ENCODE data around the gene LAPTM5.

Gene LAPTM5

DNA sequence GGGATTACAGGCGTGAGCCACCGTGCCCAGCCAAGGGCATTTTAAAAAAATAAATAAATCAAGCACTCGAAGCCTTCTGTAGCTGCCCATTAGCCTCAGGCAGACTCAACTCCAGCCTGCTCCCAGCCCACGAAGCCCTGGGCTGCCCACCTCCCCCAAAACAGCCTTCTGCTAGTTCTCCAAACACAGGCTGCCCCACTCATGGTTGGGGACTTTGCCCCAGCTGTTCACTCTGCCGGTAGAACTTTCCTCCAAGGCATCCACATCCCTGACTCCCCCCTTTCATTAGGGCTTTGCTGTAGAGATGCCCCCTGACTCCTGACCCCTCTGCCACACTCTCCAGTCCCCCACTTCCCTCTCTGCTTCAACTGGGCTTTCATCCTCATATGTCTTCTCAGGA is 29.7 kb upstream of the LAPTM5 start:
- no peak for DNase-seq (ENCODE audit: low read depth in 2 of 2)

- DNase-seq (ENCODE audit: low read depth in 2 of 2), result no peak
These were observed 28.9 kb upstream of the LAPTM5 start for GRCh38 chr1:30786264-30786991.

DNA sequence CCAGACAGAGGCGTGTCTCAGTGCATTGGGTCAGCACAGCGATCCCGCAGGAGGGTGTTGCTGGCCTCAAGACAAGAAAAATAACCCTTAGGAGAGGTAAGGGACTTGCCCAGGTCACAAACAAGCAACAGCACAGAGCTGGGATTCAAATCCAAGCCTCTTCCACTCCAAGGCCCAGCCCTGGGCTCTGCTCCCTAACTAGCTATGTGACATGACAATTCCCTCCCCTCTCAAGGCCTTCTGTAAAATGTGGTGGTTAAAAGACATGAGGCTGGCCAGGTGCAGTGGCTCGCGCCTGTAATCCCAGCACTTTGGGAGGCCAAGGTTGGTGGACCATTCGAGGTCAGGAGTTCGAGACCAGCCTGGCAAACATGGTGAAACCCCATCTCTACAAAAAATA is 28.1 kb upstream of the LAPTM5 start:
- DNase-seq (ENCODE audit: low read depth in 2 of 2), result no peak

GRCh38 chr1:30785181-30785580 is 27.6 kb upstream of the LAPTM5 start:
- no peak for DNase-seq (ENCODE audit: low read depth in 2 of 2)

- no peak for DNase-seq (ENCODE audit: low read depth in 2 of 2)
These were observed 25.8 kb upstream of the LAPTM5 start for GRCh38 chr1:30783256-30783915.

- DNase-seq (ENCODE audit: low read depth in 2 of 2), result peak; percentile 62 to 73
These were observed 25.0 kb upstream of the LAPTM5 start for GRCh38 chr1:30782361-30783255.

- DNase-seq (ENCODE audit: low read depth in 2 of 2), result no peak
These were observed 24.3 kb upstream of the LAPTM5 start for GRCh38 chr1:30781906-30782305.

GRCh38 chr1:30780409-30780808 is 22.8 kb upstream of the LAPTM5 start:
- DNase-seq (ENCODE audit: low read depth in 2 of 2), result no peak

- peak; percentile 84 to 94 for DNase-seq (ENCODE audit: low read depth in 2 of 2)
These were observed 21.9 kb upstream of the LAPTM5 start for GRCh38 chr1:30779294-30780071.

GRCh38 chr1:30778979-30779293 is 21.4 kb upstream of the LAPTM5 start:
- no peak for DNase-seq (ENCODE audit: low read depth in 2 of 2)

DNA sequence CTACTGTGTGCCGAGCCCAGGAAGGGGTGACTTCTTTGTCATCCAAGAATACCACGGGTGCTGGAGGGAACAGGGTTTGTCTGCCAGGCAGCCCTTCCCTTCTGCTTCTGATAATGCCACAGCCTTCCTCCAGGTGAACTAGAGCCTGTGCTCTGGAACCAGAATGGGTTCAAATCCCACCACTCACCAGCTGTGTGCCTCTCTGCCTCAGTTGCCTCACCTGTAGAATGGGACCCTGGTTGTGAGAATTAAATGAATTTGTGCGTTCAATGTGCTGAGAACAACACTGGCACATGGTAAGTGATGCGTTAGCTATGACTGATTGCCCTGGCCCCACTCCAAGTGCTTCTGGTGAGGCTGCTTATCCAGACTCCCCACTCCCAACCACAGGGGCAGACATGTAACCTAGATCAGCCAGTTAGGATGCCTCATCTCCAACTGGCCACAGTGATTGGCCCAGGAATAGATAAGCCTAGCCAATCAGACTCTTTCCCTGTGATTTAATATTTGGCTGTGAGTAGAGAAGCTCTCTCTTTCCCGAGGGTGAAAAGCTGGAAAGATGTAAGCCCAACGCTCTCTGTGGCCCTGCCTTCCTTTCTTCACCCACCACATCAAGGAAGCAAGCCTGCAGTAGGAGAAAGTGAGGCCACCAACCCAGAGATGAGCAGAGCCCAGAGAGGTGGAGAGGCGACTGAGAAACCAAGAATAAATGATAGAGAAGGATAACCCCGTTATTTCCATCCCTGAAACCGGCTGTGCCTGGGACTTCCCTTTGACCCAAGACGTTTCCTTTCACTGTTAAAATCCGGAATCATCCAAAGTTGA is 20.8 kb upstream of the LAPTM5 start:
- DNase-seq (ENCODE audit: low read depth in 2 of 2), result peak in 1 of 2 donors; percentile 44

GRCh38 chr1:30777904-30778153 is 20.3 kb upstream of the LAPTM5 start:
- DNase-seq (ENCODE audit: low read depth in 2 of 2), result no peak

DNA sequence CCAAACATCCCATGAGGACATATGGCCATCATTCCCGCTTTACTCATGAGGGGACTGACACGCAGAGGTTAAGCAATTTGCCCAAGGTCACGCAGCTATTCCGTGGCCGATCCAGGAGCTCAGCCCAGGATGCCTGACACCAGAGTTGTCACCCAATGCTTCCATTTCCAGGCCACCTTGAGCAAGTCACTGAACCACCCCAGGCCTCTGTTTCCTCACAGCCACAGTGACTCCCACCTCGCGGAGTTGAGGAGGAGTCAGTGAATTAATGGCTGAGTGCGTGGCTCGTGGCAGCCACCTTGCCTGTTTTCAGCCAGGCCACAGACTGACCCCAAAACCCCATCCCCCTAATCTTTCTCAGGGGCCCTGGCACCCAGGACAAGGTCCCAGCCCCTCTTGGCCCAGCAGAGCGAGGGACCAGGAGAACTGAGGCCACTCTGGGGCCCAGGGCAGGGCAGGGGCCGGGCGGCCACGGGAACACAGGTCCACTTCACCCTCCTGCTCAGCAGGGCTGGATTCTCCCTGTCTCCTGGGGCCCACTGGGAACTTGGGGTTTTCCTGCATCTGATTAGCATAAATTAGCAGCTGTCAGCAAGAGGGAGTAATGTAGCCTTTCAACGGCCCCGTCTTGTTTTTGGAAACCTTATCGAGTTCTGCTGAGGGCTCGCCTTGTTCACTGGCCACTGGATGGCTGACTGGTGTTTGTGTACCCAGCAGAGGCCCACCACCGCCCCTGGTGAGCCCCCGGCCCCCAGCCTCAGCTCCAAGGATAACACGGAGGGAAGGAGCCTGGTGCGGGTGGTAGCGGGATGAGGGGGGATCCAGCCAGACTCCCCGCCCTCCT is 19.7 kb upstream of the LAPTM5 start:
- no peak for DNase-seq (ENCODE audit: low read depth in 2 of 2)

DNA sequence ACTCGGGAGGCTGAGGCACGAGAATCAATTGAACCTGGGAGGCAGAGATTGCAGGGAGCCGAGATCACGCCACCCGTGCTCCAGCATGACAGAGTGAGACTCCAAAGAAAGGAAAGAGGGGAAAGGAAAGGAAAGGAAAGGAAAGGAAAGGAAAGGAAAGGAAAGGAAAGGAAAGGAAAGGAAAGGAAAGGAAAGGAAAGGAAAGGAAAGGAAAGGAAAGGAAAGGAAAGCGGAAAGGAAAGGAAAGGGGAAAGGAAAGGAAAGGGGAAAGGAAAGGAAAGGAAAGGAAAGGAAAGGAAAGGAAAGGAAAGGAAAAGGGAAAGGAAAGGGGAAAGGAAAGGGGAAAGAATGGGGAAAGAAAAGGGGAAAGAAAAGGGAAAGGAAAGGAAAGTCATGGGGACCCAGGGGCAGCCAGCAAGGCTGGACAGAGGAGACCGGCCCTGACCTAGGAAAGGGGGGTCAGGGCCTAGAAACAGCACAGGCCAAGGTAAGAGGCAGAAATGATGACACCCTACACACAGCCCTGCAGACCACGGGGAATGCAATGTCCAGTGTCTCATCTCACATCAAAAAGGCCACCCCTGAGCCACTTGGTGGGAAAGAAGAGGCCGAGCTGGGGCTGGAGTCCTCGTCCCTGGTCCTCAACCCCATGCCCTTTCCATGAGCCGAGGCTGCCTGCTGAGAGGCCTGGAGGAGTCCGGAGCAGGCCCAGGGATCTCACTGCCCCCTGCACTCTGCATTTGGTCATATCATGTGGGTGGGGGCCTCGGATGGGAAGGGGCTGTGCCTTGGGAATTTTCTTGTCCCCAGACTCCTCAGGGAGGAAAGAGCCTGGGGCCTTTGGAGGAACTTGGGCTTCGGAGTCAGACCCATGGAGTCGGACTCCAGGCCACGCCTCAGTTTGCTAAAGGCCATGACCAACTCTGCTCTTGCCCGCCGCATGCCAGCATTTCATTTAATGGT is 18.8 kb upstream of the LAPTM5 start:
- no peak for DNase-seq (ENCODE audit: low read depth in 2 of 2)

GRCh38 chr1:30775433-30775975 is 17.9 kb upstream of the LAPTM5 start:
- DNase-seq (ENCODE audit: low read depth in 2 of 2), result no peak

DNA sequence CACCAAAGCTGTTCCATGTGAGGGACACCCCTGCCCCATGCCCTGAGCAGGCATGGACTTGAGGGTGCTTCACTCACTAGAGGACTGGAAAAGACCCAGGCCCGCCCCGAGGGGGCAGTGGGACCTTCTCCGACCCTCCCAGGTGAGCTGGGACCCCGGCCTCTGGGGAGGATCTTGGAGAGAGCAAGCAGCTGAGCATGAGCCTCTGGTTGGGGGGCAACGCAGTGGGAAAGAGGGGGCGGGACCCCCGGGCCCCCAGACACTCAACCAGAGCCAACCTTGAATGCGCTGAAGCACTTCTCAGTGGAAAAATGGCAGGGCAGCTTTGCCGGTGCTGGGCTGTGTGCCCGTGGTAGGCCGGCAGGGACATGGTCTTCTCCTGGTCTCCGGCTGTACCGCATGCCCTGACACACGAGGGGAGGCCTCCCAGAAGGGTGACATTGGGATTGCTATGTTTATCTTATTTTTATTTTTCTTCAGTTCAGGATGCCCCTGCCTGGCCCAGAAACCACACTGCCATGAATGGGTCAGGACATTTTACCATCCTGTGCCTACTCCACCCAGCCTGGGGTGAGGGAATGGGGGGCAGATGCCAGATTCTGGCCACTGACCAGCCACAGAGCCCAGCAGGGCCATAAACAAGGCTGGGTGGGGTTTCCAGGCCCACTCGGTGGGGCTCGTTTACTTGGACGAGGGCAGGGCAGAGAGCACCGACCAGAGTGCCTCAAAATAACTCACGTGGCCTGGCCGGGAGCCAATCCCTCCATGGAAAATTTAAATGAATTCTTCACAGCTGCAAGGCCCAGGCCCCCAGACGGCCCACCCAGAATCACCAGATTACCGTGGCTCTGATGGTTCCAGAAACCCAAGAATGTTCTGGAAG is 17.2 kb upstream of the LAPTM5 start:
- DNase-seq (ENCODE audit: low read depth in 2 of 2), result no peak

- DNase-seq (ENCODE audit: low read depth in 2 of 2), result no peak
These were observed 16.3 kb upstream of the LAPTM5 start for GRCh38 chr1:30773722-30774358.
